Naive thymus-derived CD4-positive, alpha-beta T cell (primary cell): ENCODE measurements around the gene ANKRD36. TPM values are rescaled to one million over a fixed set of nuclear protein-coding genes. Genes with fewer than 3 reads are reported as not detected.
A peak's percentile ranks its signal among the peaks of the same experiment; 100 is the strongest.
"Not testable (repeated sequence)": the region's sequence is repeated elsewhere in the genome, so short reads cannot be mapped to it uniquely, and the experiment has no call there.

Source experiments
- ATAC-seq: fragments of 150-1000 bp; cut with Tn5 transposase; 2 replicates; pipeline ENCODE4 v1.10.0; 2021; ENCODE audit warnings: mild to moderate bottlenecking, moderate library complexity
- CTCF ChIA-PET: fragments of 350-600 bp; sonication (Branson Sonifier 250); formaldehyde crosslinking; loops from one replicate; lab custom pipeline; 2021; ENCODE audit warnings: antibody characterized with exemption; lab: Charles Lee
- POLR2A ChIA-PET: fragments of 350-600 bp; sonication (Branson Sonifier 250); formaldehyde crosslinking; loops from one replicate; lab custom pipeline; 2021; ENCODE audit warnings: antibody characterized with exemption, inconsistent platforms; lab: Charles Lee
- DNase-seq, 9 donors: peaks; one replicate each; pipeline versions ENCODE4 v3.0.0 to v3.0.0-alpha.2; 2020 to 2022; ENCODE audit warnings: mixed read lengths in 1 of 9
- H3K27ac ChIP-seq: one replicate; pipeline ENCODE4 v1.7.0; 2013; ENCODE audit warnings: mild to moderate bottlenecking, low read depth, low read length, moderate library complexity
- H3K27me3 ChIP-seq, 2 donors: one replicate each; pipeline ENCODE4 v1.7.0; 2013; ENCODE audit warnings: low read length in 2 of 2, mild to moderate bottlenecking in 2 of 2, moderate library complexity in 2 of 2; ENCODE audit not compliant: control insufficient read depth in 2 of 2, insufficient read depth in 2 of 2
- H3K36me3 ChIP-seq, 3 experiments: 1 replicate in 2 of 3; 2 replicates in 1 of 3; pipeline ENCODE4 v1.7.0; 2013; ENCODE audit warnings: low read length in 3 of 3, mild to moderate bottlenecking in 3 of 3, moderate library complexity in 1 of 3; ENCODE audit not compliant: insufficient read depth in 3 of 3, control insufficient read depth in 2 of 3
- H3K4me1 ChIP-seq, 2 donors: one replicate each; pipeline ENCODE4 v1.7.0; 2013; ENCODE audit warnings: low read length in 2 of 2, mild to moderate bottlenecking in 2 of 2, moderate library complexity in 1 of 2; ENCODE audit not compliant: control insufficient read depth in 2 of 2, insufficient read depth in 2 of 2
- H3K4me3 ChIP-seq: 2 replicates; pipeline ENCODE4 v1.7.0; 2013; ENCODE audit warnings: mild to moderate bottlenecking, low read length
- H3K9me3 ChIP-seq, 3 experiments: 1 replicate in 2 of 3; 2 replicates in 1 of 3; pipeline ENCODE4 v1.7.0; 2013; ENCODE audit warnings: low read length in 3 of 3; ENCODE audit not compliant: control insufficient read depth in 2 of 3
- H3K27ac Mint-ChIP-seq, 9 donors: one replicate each; pipeline ENCODE4 v1.8.0; 2020 to 2022; ENCODE audit warnings: mixed read lengths in 9 of 9, mild to moderate bottlenecking in 8 of 9, moderate library complexity in 5 of 9, inconsistent platforms in 2 of 9
- H3K27me3 Mint-ChIP-seq, 5 donors: one replicate each; pipeline ENCODE4 v1.8.0; 2021 to 2022; ENCODE audit warnings: mixed read lengths in 5 of 5, mild to moderate bottlenecking in 1 of 5
- H3K36me3 Mint-ChIP-seq, 5 donors: one replicate each; pipeline ENCODE4 v1.8.0; 2020 to 2022; ENCODE audit warnings: mixed read lengths in 5 of 5, mild to moderate bottlenecking in 3 of 5, inconsistent platforms in 1 of 5
- H3K4me1 Mint-ChIP-seq, 7 donors: one replicate each; pipeline ENCODE4 v1.8.0; 2020 to 2022; ENCODE audit warnings: mixed read lengths in 7 of 7, mild to moderate bottlenecking in 3 of 7, inconsistent platforms in 1 of 7
- H3K4me3 Mint-ChIP-seq, 10 donors: one replicate each; pipeline ENCODE4 v1.8.0; 2020 to 2022; ENCODE audit warnings: mild to moderate bottlenecking in 10 of 10, mixed read lengths in 10 of 10, moderate library complexity in 6 of 10, inconsistent platforms in 2 of 10
- H3K9me3 Mint-ChIP-seq, 11 donors: one replicate each; pipeline ENCODE4 v1.8.0; 2020 to 2022; ENCODE audit warnings: mixed read lengths in 11 of 11, mild to moderate bottlenecking in 4 of 11, inconsistent platforms in 1 of 11, moderate library complexity in 1 of 11
- intact Hi-C, 2 donors: fragments of 100-400 bp; cut with micrococcal nuclease; formaldehyde crosslinking; loops; one replicate each; pipeline ENCODE4 v1.15.1; 2023
- polyA plus RNA-seq, 2 donors: library from polyadenylated mRNA; unstranded; fragments of 300-500 nt; fragmentation: Illumina TruSeq; gene quantifications; one replicate each; pipeline ENCODE4 v1.2.3, GENCODE V29; 2021
- total RNA-seq, 6 experiments: library from RNA in 5 of 6; stranded (reverse) in 5 of 6; gene quantifications; 1 replicate in 5 of 6; 2 replicates in 1 of 6; pipeline ENCODE4 v1.2.3 and lab custom pipeline; 2021 to 2026

The ANKRD36 gene
- total and polyA plus RNA-seq, 7 experiments from 2014 or later, result 6.9 to 76.3 (median 57.3) TPM

- POLR2A ChIA-PET, H3K36me3 Mint-ChIP-seq, CTCF ChIA-PET, H3K4me3 Mint-ChIP-seq, H3K9me3 Mint-ChIP-seq, H3K4me3 ChIP-seq, H3K27ac ChIP-seq, H3K27ac Mint-ChIP-seq, DNase-seq, H3K36me3 ChIP-seq, H3K4me1 ChIP-seq, intact Hi-C loops, ATAC-seq, H3K4me1 Mint-ChIP-seq, H3K27me3 ChIP-seq, H3K9me3 ChIP-seq: not testable (repeated sequence)
- H3K27me3 Mint-ChIP-seq, result peaks cover 0 to 11% (median 0%) of the 10 kb centered on the region in 5 donors
These were observed 35.7 kb upstream of the ANKRD36 start for GRCh38 chr2:97077213-97077612.

GRCh38 chr2:97080855-97081254 is 32.1 kb upstream of the ANKRD36 start:
- ATAC-seq, H3K4me3 Mint-ChIP-seq, H3K4me1 Mint-ChIP-seq, H3K27me3 ChIP-seq, H3K9me3 ChIP-seq, H3K9me3 Mint-ChIP-seq, H3K27me3 Mint-ChIP-seq, POLR2A ChIA-PET, CTCF ChIA-PET, H3K36me3 Mint-ChIP-seq, H3K4me1 ChIP-seq, H3K27ac Mint-ChIP-seq, intact Hi-C loops, H3K4me3 ChIP-seq, H3K27ac ChIP-seq, H3K36me3 ChIP-seq, DNase-seq: not testable (repeated sequence)

DNA sequence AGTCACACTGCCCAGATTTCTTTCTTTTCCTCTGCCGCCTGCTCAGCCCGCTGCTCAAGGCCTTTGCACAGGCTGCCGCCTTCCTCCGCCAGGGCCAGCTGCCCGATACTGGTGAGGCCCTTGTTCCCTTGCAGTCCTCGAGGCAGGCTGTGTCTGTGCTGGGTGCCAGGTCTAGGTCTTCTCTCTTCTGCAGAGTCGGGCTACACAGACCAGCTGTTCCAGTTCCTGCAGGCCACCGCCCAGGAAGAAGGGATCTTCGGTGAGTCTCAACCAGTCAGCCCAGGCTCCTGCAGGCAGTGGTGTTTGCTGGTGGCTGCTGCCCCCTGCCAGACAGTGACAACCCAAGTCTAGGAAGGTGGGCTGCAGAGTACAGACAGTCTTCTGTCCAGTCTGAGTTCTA is 30.7 kb upstream of the ANKRD36 start:
- POLR2A ChIA-PET, ATAC-seq, CTCF ChIA-PET: not testable (repeated sequence)

GRCh38 chr2:97083516-97083915 is 29.4 kb upstream of the ANKRD36 start:
- H3K9me3 Mint-ChIP-seq, CTCF ChIA-PET, H3K27ac Mint-ChIP-seq: not testable (repeated sequence)

More for the DNA sequence above, 30.7 kb upstream of the ANKRD36 start:
- H3K9me3 ChIP-seq, H3K27me3 ChIP-seq, H3K36me3 ChIP-seq, H3K27me3 Mint-ChIP-seq, H3K4me1 ChIP-seq, H3K4me3 Mint-ChIP-seq, H3K9me3 Mint-ChIP-seq, intact Hi-C loops, H3K27ac Mint-ChIP-seq, H3K4me3 ChIP-seq, H3K27ac ChIP-seq, DNase-seq, H3K4me1 Mint-ChIP-seq: not testable (repeated sequence)
- H3K36me3 Mint-ChIP-seq, result peaks cover 0 to 14% (median 3%) of the 10 kb centered on the region in 5 donors

DNA sequence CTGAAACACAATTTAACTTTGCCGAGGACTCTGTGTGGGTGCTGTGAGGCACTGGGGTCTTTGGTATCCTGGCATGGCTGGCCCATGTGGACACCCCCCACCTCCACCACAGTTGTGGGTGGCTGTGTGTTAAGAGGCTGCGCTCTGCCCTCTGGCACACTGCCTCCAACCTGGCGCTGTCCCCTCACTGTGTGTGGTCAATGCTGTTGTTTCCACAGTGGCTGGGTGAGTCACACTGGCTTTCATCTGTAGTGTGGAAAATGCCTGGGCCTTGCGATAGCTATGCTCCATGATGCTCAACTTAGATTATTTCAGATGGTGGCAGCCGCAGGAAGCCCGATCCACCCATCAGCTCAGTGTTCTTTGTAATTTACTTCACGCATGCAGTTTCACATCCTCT is 27.9 kb upstream of the ANKRD36 start:
- H3K27me3 Mint-ChIP-seq, CTCF ChIA-PET: not testable (repeated sequence)

More at GRCh38 chr2:97083516-97083915, 29.4 kb upstream of the ANKRD36 start:
- H3K27me3 Mint-ChIP-seq, H3K4me1 ChIP-seq, POLR2A ChIA-PET, intact Hi-C loops, H3K4me3 ChIP-seq, DNase-seq, H3K4me3 Mint-ChIP-seq, H3K27me3 ChIP-seq, H3K4me1 Mint-ChIP-seq, ATAC-seq, H3K27ac ChIP-seq, H3K36me3 ChIP-seq, H3K9me3 ChIP-seq: not testable (repeated sequence)
- H3K36me3 Mint-ChIP-seq, result peaks cover 2 to 23% (median 5%) of the 10 kb centered on the region in 5 donors

DNA sequence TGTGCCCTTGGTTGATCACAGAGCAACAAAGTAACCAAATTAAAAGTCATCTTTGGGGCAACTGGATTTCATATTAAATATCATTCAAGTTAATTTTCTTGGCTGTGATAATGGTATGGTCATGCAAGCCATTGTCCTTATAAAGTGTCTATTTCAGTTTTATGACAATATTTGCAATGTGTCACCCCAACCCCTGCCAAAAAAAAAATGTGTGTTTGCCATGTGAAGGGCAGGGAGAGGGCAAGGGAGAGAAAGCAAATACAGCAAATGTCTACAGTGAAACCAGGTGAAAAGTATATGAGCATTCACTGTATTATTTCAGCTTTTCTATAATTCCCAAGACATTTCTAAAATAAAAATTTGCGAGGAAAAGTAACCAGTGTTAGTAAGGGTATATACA is 24.2 kb upstream of the ANKRD36 start:
- DNase-seq, H3K27me3 Mint-ChIP-seq, H3K27ac ChIP-seq, H3K27me3 ChIP-seq, H3K9me3 ChIP-seq, H3K9me3 Mint-ChIP-seq, H3K4me1 Mint-ChIP-seq, ATAC-seq, POLR2A ChIA-PET, H3K4me3 ChIP-seq, CTCF ChIA-PET, H3K4me1 ChIP-seq, H3K4me3 Mint-ChIP-seq, intact Hi-C loops, H3K36me3 ChIP-seq: not testable (repeated sequence)
- peaks cover 2 to 29% (median 5%) of the 10 kb centered on the region in 5 donors for H3K36me3 Mint-ChIP-seq
- peak overlapping the region in 1 of 9 donors; percentile 71 for H3K27ac Mint-ChIP-seq

More for the DNA sequence above, 27.9 kb upstream of the ANKRD36 start:
- POLR2A ChIA-PET, ATAC-seq, intact Hi-C loops, H3K27ac ChIP-seq, H3K4me3 ChIP-seq, H3K4me1 ChIP-seq, H3K9me3 ChIP-seq, H3K27ac Mint-ChIP-seq, H3K4me3 Mint-ChIP-seq, H3K27me3 ChIP-seq, H3K9me3 Mint-ChIP-seq, DNase-seq, H3K36me3 ChIP-seq, H3K4me1 Mint-ChIP-seq: not testable (repeated sequence)
- H3K36me3 Mint-ChIP-seq, result peaks cover 2 to 26% (median 5%) of the 10 kb centered on the region in 5 donors

GRCh38 chr2:97092946-97093345 is 20.0 kb upstream of the ANKRD36 start:
- CTCF ChIA-PET, H3K9me3 Mint-ChIP-seq, DNase-seq, ATAC-seq, H3K9me3 ChIP-seq, H3K4me3 ChIP-seq, H3K4me3 Mint-ChIP-seq, H3K27me3 ChIP-seq, intact Hi-C loops, H3K36me3 ChIP-seq, POLR2A ChIA-PET, H3K4me1 ChIP-seq, H3K27ac ChIP-seq: not testable (repeated sequence)
- H3K36me3 Mint-ChIP-seq, result peaks cover 0 to 13% (median 5%) of the 10 kb centered on the region in 5 donors
- H3K4me1 Mint-ChIP-seq, result peaks cover 0 to 14% (median 7%) of the 10 kb centered on the region in 7 donors
- H3K27me3 Mint-ChIP-seq, result peaks cover 0 to 11% (median 0%) of the 10 kb centered on the region in 5 donors
- H3K27ac Mint-ChIP-seq, result peak overlapping the region in 2 of 9 donors; percentile 9 to 80
